PC-3 (cell line): ENCODE data around the gene GSG1L. TPM values are rescaled to one million over a fixed set of nuclear protein-coding genes. Genes with fewer than 3 reads are reported as not detected.

Source experiments
- ATAC-seq: fragments of 200-7000 bp; cut with Tn5 transposase; 2 replicates; pipeline ENCODE4 v1.9.1; 2020; ENCODE audit warnings: mild to moderate bottlenecking, moderate library complexity
- BruUV-seq: library from RNA; stranded (reverse); fragments of 400-500 nt; replicated peaks from 2 replicates; lab custom pipeline; 2021; lab: Mats Ljungman, UMichigan
- CTCF ChIA-PET: fragments of 300-600 bp; sonication (Branson Sonifier 250); formaldehyde crosslinking; loops from one replicate; lab custom pipeline; 2022; ENCODE audit warnings: antibody characterized with exemption; lab: Charles Lee
- POLR2A ChIA-PET: fragments of 300-600 bp; sonication (Branson Sonifier 250); formaldehyde crosslinking; loops from one replicate; lab custom pipeline; 2022; ENCODE audit warnings: antibody characterized with exemption; ENCODE audit not compliant: unreplicated experiment; lab: Charles Lee
- DNase-seq: peaks from one replicate; pipeline ENCODE4 v3.0.0-alpha.2; 2015
- H2AFZ ChIP-seq: fragments of 300-600 bp; sonication (generic); 2 replicates; pipeline ENCODE4 v1.6.0; 2016; ENCODE audit warnings: antibody characterized with exemption, low read length
- H3F3A ChIP-seq: fragments of 300-600 bp; sonication (generic); one replicate; pipeline ENCODE4 v1.6.0; 2017; ENCODE audit warnings: antibody characterized with exemption, low read length, control low read depth, mild to moderate bottlenecking; ENCODE audit not compliant: unreplicated experiment
- H3K27ac ChIP-seq: fragments of 300-600 bp; sonication (generic); 2 replicates; pipeline ENCODE4 v1.5.1; 2016; ENCODE audit warnings: mild to moderate bottlenecking, low read length
- H3K27me3 ChIP-seq: fragments of 300-600 bp; sonication (generic); 2 replicates; pipeline ENCODE4 v1.6.1; 2016; ENCODE audit warnings: low read length, mixed read lengths
- H3K36me3 ChIP-seq: fragments of 300-600 bp; sonication (generic); 2 replicates; pipeline ENCODE4 v1.6.1; 2016; ENCODE audit warnings: low read depth, mixed run types, low read length, mixed read lengths
- H3K4me1 ChIP-seq: fragments of 300-600 bp; sonication (generic); 2 replicates; pipeline ENCODE4 v1.5.1; 2016; ENCODE audit warnings: low read length; ENCODE audit not compliant: insufficient read depth
- H3K4me2 ChIP-seq: fragments of 300-600 bp; sonication (generic); 2 replicates; pipeline ENCODE4 v1.6.0; 2016; ENCODE audit warnings: low read length
- H3K4me3 ChIP-seq: fragments of 300-600 bp; sonication (generic); 2 replicates; pipeline ENCODE4 v1.5.1; 2016; ENCODE audit warnings: mild to moderate bottlenecking, low read length, mixed read lengths
- H3K79me2 ChIP-seq: fragments of 300-600 bp; sonication (generic); 2 replicates; pipeline ENCODE4 v1.6.1; 2017; ENCODE audit warnings: low read length, mixed read lengths
- H3K9ac ChIP-seq: fragments of 300-600 bp; sonication (generic); 2 replicates; pipeline ENCODE4 v1.6.0; 2016; ENCODE audit warnings: mild to moderate bottlenecking, low read length
- H3K9me2 ChIP-seq: fragments of 300-600 bp; sonication (generic); replicated peaks from 2 replicates; pipeline ENCODE4 v1.6.1; 2016; ENCODE audit warnings: mixed run types, low read length, mixed read lengths
- H3K9me3 ChIP-seq: fragments of 300-600 bp; sonication (generic); 2 replicates; pipeline ENCODE4 v1.6.1; 2016; ENCODE audit warnings: low read length, mixed read lengths
- H4K20me1 ChIP-seq: fragments of 300-600 bp; sonication (generic); 2 replicates; pipeline ENCODE4 v1.6.1; 2016; ENCODE audit warnings: low read length, mixed read lengths
- CTCF ChIP-seq: fragments of 300-600 bp; sonication (generic); conservative IDR thresholded peaks from 2 replicates; pipeline ENCODE4 v1.5.1; 2017; ENCODE audit warnings: antibody characterized with exemption, low read depth, mild to moderate bottlenecking, low read length
- EZH2 ChIP-seq: fragments of 300-600 bp; sonication (generic); IDR thresholded peaks from one replicate; pipeline ENCODE4 v1.6.1; 2017; ENCODE audit warnings: antibody characterized with exemption, mild to moderate bottlenecking, low read length; ENCODE audit not compliant: unreplicated experiment
- EZH2phosphoT487 ChIP-seq: fragments of 300-600 bp; sonication (generic); IDR thresholded peaks from 2 replicates; pipeline ENCODE4 v1.6.1; 2018; ENCODE audit warnings: mild to moderate bottlenecking, antibody characterized with exemption, low read length, borderline replicate concordance
- intact Hi-C: fragments of 100-400 bp; cut with micrococcal nuclease; formaldehyde crosslinking; loops from 2 replicates; pipeline ENCODE4 v1.9.0; 2023
- total RNA-seq: library from RNA; depleted of rRNA; stranded (reverse); fragments of >200 nt; gene quantifications from 2 replicates; pipeline ENCODE4 v1.2.3, GENCODE V29; 2014

GSG1L gene
- total RNA-seq, 1 experiment from 2014 or later: not detected

- no peaks in the 10 kb centered on the region for H3K9me2 ChIP-seq
- H3K27me3 ChIP-seq: peaks cover 51% of the 10 kb centered on the region
- H4K20me1 ChIP-seq: no peaks in the 10 kb centered on the region
- no peak overlapping the region for H3K4me3 ChIP-seq
- POLR2A ChIA-PET: no interaction called here
- DNase-seq: no peak
- TF ChIP-seq EZH2phosphoT487: no peak
- no peak for TF ChIP-seq CTCF
- TF ChIP-seq EZH2: no peak
- no peaks in the 10 kb centered on the region for H3K79me2 ChIP-seq
- H2AFZ ChIP-seq: no peak overlapping the region
- no peaks in the 10 kb centered on the region for H3K9me3 ChIP-seq
- H3K9ac ChIP-seq: no peak overlapping the region
- no peaks in the 10 kb centered on the region for H3K36me3 ChIP-seq
- H3F3A ChIP-seq: no peaks in the 10 kb centered on the region
- no peak for ATAC-seq
- H3K4me1 ChIP-seq: no peaks in the 10 kb centered on the region
- intact Hi-C loops: no loop called here
- H3K27ac ChIP-seq: no peak overlapping the region
- H3K4me2 ChIP-seq: no peak overlapping the region
- BruUV-seq: no TSS peak
- CTCF ChIA-PET: no interaction called here
These were observed 246.5 kb downstream of the GSG1L start for GRCh38 chr16:27817038-27817437.

GRCh38 chr16:27816561-27816960 lies 247.0 kb downstream of the GSG1L start:
- no peaks in the 10 kb centered on the region for H3K9me3 ChIP-seq
- H3K79me2 ChIP-seq: no peaks in the 10 kb centered on the region
- TF ChIP-seq CTCF: no peak
- no peak for TF ChIP-seq EZH2phosphoT487
- no peak for TF ChIP-seq EZH2
- intact Hi-C loops: no loop called here
- no peaks in the 10 kb centered on the region for H3F3A ChIP-seq
- H3K4me2 ChIP-seq: no peak overlapping the region
- POLR2A ChIA-PET: no interaction called here
- no peak overlapping the region for H3K9ac ChIP-seq
- H4K20me1 ChIP-seq: no peaks in the 10 kb centered on the region
- no peaks in the 10 kb centered on the region for H3K36me3 ChIP-seq
- no peak overlapping the region for H2AFZ ChIP-seq
- no peak overlapping the region for H3K27ac ChIP-seq
- no peak overlapping the region for H3K4me3 ChIP-seq
- no TSS peak for BruUV-seq
- H3K27me3 ChIP-seq: peaks cover 51% of the 10 kb centered on the region
- no peaks in the 10 kb centered on the region for H3K4me1 ChIP-seq
- no peaks in the 10 kb centered on the region for H3K9me2 ChIP-seq
- ATAC-seq: no peak
- no peak for DNase-seq
- CTCF ChIA-PET: no interaction called here

GRCh38 chr16:27813591-27813990 lies 249.9 kb downstream of the GSG1L start:
- Histone ChIP-seq H3K4me3 (no peak overlapping the region), H3K9me2 (no peaks in the 10 kb centered on the region), H3K27me3 (peaks cover 32% of the 10 kb centered on the region), H3F3A (no peaks in the 10 kb centered on the region), H4K20me1 (no peaks in the 10 kb centered on the region), H3K36me3 (no peaks in the 10 kb centered on the region), H3K4me2 (no peak overlapping the region), H3K9me3 (no peaks in the 10 kb centered on the region), H3K4me1 (no peaks in the 10 kb centered on the region), H3K9ac (no peak overlapping the region), H3K27ac (no peak overlapping the region), H3K79me2 (no peaks in the 10 kb centered on the region), H2AFZ (no peak overlapping the region)
- ATAC-seq: no peak
- intact Hi-C loops: no loop called here
- ChIA-PET CTCF (no interaction called here), POLR2A (no interaction called here)
- TF ChIP-seq EZH2phosphoT487 (no peak), CTCF (no peak), EZH2 (no peak)
- DNase-seq: no peak
- BruUV-seq: no TSS peak
